Tibial nerve (tissue), 4 donors: Measurements from ENCODE around the gene FMNL2.

Experiments used
- CTCF ChIP-seq, 5 experiments: fragments of 200-600 bp in 3 of 5; fragments of 450-650 bp in 2 of 5; sonication (generic) in 3 of 5; IDR thresholded peaks; one replicate each; pipeline ENCODE4 v1.5.1; 2016 to 2019; ENCODE audit warnings: antibody characterized with exemption in 5 of 5, mild to moderate bottlenecking in 3 of 5, moderate library complexity in 2 of 5
- EP300 ChIP-seq, 2 donors: sonication (generic); formaldehyde crosslinking; IDR thresholded peaks; one replicate each; pipeline ENCODE4 v1.6.1; 2017; ENCODE audit warnings: antibody characterized with exemption in 2 of 2, mild to moderate bottlenecking in 1 of 2
- POLR2A ChIP-seq, 2 donors: fragments of 450-650 bp; IDR thresholded peaks; one replicate each; pipeline ENCODE4 v1.6.1; 2017; ENCODE audit warnings: antibody characterized with exemption in 2 of 2, mild to moderate bottlenecking in 2 of 2, moderate library complexity in 2 of 2

DNA sequence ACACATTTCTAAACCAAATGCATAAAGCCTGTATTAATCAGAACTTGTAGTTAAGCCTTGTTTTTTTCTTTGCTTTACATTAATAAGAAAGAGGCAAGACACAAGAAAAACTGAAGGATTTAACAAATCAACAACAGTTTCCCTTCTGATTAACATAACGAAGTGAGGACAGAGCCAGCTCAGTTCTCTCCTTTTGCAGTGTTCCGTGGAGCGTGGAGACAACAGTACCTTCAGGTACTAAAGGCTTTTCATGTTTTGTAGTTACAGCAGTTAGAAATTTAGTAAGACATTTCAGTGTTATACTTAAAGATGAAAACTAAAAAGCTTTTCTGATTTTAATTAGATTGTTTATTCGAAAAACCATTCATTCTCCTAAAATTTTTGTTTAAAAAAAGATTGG lies 115.2 kb downstream of the FMNL2 start:
- no peak for TF ChIP-seq CTCF (IDR thresholded peaks at IDR 0.05)
- no peak for TF ChIP-seq EP300 (IDR thresholded peaks at IDR 0.05)
- TF ChIP-seq POLR2A (IDR thresholded peaks at IDR 0.05): no peak
